ENCODE measurements around the gene KLHL22.
A peak's percentile ranks its signal among the peaks of the same experiment; 100 is the strongest.
"Not testable (repeated sequence)": the region's sequence is repeated elsewhere in the genome, so short reads cannot be mapped to it uniquely, and the experiment has no call there.

KLHL22 gene

DNA sequence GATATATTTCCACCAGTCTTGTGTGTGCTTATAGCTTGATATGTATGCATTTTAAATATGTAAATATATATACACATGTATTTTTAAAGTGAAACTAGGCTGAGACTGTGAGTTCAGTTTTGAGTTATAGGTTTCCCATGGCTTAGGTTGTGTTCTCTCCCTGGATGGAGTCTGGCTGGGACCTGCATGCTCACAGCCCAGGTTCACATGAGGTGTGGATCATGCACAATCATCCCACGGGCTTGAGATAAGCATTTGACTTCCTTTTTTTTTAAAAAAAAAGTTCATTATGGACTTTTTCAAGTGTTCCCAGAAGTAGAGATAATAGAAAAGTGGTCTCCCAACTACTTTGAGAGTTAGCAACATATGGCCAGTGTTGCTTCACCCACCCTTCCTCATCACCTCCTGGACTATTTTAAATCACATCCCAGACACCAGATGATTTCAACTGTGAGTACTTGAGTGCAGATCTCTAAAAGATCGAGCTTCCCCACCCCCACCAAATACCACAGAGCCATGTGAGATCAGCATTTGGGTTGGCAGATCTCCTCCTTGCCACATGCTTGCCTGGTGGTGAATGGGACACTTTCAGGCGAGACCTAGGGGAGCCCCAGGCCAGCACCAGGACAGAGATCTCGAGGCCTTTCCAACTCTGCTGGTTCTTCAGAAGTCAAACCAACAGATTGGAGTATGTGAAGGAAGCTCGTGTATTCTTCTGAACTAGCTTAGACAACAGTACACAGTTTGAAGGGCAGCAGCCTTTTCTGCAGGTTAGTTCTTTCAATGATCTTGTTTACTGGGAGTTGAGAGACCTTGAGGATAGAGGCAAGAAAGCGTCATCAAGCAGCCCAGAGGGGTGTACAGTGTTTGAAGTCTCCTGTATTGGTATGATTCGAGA is 27.7 kb upstream of the KLHL22 start:
- no peak for DNase-seq

DNA sequence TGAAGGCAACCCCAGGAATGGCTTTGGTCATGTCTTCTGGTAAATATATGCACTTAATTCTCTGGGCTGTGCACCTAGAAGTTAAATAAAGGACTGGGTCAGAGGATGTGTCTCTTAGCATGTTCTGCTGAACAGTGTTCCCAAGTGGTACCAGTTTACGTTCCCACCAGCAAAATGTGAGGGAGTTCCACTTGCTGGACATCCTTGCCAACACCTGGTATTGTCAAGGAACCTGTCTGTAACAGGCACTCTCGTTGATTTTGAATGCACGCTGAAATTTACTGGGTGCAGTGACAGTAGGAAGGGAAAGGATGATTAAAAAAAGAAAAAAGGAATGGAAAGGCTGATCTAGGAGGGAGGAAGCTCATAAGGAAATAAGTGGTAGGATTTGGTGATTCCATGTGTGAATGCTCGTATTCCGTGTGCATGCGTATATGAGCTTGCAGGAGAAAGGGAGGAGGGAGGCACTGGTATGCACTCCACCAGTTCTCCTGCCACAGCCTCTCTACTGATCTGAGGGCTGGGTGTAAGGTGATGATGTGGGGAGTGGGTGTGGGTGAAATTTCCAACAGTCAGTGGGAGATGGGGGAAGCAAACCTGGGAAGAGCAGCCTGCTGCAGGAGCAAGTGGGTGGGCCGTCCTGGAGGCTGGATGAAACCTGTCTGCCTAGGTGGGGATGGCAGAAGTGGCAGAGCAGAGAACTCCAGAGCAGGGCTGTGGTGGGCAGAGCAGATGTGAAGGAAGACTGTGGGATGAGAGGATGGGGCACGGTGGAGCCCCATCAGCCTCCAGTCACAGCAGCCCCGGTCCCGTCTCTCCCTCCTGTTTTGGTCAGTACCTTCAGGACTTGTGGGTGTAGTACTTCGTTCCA is 26.8 kb upstream of the KLHL22 start:
- no peak for DNase-seq

DNA sequence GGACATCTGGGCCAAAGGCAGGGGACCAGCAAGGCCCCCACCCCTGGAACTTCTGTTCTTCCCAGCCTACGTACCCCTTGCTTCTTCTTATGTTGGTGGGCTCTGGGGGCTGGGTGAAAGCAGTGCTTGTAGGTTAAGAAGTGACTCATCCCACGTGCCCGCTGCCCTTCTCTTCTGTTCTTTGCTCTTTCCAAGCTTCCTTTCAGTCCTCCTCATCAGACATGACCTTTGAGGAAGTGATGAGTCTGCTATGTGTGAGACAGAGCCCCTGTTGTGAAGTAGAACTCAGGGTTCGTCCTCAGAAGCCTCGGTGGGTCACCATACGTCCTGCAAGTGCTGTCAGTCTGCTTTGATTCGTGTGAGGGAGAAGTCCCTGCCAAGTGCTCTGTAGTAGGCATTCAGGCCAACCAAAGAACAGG is 24.5 kb upstream of the KLHL22 start:
- no peak for DNase-seq

DNA sequence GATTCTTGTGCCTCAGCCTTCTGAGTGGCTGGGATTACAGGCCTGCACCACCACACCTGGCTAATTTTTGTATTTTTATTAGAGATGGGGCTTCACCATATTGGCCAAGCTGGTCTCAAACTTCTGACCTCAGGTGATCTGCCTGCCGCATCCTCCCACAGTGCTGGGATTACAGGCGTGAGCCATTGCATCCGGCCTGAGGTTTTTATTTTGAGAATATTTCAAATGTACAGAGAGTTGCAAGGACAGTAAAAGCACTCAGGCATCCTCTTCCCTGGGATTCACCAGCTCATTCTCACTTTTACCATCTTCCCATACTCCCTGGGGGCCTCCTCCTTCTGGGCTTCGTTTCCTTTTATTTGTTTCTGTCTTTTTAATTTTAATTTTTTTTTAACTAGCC is 24.0 kb upstream of the KLHL22 start:
- no peak for DNase-seq

DNA sequence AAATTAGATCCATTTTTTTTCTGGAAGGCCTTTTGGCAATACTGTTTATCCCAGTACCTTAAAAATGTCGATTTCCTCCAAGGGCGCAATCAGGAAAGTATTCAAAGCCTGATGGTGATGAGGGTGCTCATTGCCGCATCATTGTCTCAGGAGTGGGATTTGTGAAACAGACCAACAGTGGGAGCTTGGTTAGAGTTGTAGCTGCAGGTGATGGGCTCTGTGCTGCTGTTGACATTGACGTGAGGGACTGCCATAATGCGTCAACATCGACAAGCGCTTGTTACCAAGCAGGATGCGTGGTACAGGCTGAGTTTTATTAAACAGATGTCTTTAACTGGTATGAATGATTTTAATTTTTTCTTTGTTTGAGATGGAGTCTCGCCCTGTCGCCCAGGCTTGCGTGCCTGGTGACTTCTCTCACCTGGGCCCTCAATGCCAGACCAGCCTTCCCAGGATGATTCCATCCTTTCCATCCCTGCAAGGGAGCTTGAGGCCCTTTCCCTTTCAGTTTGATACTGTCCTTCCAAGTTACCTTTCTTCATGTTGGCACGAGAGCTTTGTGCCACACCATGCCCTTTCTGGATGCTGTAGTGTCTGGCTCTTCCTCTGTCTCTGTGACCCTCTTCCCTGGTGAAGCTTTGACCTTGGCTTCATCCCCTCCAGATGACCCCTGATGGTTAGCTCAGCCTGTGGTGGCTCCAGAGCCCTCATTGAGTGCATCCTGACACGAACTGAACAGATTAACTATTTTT is 22.4 kb upstream of the KLHL22 start:
- no peak for DNase-seq

DNA sequence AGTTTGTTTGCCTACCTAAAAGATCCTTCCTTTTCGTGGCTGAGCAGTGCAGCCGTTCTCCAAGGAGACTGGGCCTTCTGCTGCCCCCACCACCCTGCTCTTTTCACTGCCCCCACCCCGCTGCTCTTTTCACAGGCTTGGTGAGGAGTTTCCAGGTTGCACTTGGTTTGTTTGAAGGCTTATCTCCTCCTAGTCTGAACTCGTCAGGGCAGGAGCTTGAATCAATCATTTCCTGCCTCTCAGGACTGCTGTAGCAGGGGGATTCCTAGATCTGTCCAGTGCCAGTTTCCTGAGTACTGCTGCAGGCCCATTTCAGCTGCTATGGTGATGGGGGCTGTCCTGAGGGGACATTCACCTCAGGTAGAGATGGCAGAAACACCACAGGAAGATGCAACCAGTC is 21.8 kb upstream of the KLHL22 start:
- DNase-seq, result no peak

DNA sequence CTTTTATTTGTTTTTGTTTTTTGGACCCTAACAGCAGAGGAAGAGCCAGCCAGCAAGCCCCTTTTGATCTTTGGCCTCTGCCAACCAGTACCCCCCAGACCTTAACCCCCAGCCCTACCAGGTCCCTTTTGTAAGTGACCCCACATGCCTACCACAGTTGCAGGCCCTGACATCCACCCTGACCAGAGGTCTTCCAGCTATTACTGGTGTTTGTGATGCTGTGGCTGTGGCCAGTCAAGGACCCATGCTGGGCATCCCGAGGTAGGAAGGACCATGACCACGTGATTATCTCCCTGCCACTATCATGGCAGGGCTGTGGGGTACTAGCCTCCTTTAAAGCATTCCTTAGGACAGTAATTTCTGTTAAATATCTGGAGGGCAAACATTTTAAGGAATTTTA is 20.8 kb upstream of the KLHL22 start:
- no peak for DNase-seq

DNA sequence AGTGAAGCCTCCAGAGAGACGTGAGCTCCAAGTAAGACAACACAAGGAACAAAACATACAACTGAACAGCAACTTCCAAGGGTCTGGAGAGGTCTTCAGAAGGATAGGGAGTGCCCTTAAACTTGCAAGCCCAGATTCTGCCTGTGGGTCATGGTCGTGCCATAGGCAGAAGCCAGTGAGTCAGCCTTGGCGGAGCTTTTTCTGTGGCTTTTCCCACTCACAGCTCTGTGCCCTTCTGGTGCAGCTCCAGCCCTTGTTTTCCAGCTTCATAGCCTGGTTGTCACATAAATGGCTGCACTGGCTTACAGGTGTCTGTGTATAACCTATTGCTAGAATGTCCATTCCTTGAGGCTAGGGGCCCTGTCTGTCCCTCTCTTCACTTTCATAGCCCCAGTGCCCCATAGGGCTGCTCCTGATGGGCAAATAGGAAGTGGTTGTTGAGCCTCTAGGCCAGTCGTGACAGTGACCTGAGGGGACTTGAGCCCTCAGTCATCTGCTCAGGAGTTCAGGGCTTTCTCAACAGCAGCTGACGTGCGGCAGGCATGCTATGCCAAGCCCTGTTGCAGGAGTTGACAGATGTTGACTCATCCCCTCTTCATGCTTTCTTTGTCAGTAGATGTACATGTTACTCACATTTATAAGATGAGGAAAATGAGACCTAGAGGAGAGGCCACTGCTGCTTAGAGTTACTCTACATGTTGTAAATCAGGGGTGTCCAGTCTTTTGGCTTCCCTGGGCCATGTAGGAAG is 19.2 kb upstream of the KLHL22 start:
- DNase-seq, result no peak

DNA sequence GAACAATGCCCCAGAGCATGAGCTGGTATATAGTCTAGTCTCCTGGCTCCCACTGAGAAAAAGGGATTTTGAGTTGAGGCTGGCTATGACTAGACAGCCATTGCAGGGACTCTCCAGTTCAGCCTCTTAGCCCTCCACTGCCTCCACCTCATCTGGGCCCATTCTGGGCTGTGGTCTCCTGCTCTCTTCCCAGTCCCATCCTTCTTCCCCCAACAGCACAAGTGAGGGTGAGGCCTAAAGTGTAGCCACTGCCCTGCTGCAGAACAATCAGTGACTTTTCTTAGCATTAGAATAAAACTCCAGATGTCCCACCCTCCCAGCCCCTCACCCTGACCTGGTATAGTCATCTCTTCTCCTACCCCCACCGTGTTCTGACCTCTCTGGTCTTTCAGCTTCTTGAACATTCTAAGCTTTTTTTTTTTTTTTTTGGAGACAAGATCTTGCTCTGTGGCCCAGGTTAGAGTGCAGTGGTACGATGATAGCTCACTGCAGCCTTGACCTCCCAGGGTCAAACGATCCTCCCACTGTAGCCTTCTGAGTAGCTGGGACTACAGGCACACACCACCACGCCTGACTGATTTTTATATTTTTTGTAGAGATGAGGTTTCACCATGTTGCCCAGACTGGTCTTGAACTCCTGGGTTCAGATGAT is 16.1 kb upstream of the KLHL22 start:
- DNase-seq, result no peak

DNA sequence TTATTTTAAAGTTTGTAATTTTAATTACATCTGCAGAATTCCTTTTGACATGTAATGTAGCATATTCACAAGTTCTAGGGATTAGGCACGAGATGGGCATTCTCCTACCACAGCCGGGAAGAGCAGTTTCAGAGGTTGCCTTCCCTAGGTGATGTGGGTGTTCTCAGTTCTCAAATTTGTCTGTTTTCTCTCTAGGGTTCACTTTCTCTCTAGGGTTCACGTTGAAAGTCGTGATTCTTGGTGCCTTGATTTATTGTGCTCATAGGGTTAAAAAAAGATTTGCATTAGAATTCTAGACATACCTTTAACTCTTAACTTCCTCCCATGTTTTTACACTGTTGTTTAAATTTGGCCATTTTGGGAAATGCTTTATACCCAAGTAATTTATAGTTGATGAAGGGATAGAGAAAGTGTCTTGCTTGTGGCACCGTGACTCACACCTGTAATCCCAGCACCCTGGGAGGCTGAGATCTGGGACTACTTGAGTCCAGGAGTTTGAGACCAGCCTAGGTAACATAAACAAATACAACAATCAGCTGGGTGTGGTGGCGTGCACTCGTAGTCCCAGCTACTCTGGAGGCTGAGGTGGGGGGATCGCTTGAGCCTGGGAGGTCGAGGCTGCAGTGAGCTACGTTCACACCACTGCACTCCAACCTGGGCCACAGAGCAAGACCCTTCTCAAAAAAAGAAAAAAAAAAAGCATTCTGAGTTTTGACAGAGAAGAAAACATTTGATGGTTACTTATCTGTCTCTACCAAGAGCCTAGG is 15.4 kb upstream of the KLHL22 start:
- DNase-seq, result no peak

DNA sequence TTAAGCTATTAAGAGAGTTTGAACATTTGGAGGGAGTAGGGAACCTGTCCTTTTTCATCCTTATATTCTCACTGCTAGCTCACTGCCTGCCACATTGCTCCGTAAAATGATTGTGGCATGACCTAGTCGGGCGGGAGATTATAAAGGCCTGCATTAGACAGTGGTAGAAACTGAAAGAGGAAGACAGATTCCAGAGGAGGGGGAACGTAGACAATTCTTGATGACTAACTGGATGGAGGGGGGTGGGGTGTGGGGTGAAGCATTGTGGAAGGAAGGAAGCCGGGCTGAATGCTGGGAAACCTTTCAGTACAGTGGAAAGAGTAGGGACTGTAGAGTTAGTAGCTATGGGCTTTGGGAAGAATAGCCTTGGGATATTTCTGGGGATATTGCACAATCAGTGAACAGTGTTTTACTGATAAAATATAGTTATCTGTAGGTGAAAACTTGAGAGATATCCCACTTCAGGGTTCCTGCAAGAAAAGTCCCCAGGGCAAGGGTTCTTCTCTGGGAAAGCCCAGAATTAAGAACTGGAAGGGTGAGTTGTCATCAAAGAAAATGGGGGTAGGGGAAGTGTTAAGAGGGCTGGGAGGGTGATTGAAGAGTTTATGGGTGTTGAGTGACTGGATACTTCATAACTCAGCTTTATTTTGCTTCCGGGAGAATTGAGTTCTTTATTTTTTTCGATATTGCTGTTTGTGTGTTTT is 13.9 kb upstream of the KLHL22 start:
- no peak for DNase-seq

DNA sequence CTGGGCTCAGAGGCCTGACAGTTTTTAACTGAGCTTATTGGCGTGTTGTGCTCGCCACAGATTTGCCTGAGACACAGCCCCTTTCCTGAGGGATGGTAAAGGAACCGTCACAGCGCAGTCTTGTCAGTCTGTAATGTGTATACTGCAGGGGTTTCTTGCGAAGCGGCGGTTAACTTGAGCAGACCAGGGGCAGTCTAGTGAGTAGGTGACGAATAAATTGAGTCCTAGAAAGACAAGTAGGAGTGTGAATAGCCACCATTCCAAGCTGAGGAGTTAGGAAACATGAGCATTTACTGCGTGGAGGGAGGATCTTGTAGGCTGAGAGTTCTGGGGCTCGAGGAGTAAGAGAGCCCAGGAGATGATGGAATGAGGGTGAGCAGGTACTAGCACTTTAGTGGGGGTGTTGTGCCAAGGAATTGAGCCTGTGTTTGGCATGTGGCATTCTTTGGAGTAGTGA is 13.2 kb upstream of the KLHL22 start:
- no peak for DNase-seq

DNA sequence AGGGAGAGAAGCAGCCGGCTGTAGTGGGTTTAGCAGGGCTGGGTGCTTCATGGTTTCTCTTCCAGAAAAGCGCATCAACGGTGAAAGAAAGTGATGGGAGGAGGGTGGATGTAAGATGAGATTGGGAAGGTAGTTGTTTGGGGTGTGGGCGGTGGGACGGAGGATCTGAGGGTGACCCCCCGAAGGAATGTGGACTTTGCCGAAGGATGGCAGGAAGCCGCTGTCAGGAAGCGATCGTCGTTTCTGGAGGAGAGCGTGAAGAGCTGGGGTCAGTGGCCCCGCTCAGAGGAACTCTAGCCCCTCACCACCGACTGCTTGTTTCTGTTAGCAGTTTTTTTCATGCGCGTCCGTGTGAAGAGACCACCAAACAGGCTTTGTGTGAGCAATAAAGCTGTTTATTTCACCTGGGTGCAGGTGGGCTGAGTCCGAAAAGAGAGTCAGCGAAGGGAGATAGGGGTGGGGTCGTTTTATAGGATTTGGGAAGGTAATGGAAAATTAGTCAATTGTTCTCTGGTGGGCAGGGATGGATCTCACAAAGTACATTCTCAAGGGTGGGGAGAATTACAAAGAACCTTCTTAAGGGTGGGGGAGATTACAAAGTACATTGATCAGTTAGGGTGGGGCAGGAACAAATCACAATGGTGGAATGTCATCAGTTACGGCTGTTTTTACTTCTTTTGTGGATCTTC is 12.6 kb upstream of the KLHL22 start:
- not testable (repeated sequence) for DNase-seq

DNA sequence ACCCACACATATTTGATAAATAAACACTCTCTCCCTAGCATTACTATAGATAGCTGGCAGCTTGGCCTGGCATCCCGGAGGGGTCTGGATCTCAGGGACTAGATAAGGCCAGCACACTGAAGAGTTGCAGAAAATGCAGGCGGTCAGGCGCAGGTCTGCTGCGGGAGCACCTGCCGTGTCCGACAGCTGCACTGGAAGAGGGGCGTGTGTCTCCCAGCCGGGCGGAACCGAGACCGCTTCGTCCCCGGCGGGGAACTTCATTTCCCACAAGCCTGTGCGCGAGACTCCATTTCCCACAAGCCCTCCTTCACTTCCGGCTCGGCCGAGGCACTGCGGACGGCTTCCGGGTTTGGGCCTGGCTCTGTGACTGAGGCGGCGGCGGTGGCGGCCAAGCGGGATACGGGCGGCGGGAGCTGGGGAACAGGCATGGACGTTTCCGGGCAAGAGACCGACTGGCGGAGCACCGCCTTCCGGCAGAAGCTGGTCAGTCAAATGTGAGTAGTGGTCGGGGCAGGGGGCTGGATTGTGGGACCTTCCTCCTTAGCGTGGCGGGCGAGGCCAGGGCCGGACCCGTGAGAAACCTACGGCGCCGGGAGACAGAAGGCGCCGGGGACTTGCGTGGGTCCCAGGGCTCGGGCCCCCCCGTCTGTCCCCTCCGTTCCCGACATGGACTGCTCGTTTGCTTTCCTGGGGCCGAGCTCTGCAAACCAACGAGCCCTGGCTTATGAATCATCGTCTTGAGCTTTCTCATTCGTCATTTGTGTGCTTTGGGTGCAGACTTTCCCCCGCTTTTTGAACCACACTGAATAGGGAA is 11.9 kb upstream of the KLHL22 start, which contains the start of gene MED15:
MED15 (plus strand) TSS at position 358 of the 814 bp plus-strand sequence; CDS start at position 427, 69 bp downstream.
- peak; percentile 85 for DNase-seq

DNA sequence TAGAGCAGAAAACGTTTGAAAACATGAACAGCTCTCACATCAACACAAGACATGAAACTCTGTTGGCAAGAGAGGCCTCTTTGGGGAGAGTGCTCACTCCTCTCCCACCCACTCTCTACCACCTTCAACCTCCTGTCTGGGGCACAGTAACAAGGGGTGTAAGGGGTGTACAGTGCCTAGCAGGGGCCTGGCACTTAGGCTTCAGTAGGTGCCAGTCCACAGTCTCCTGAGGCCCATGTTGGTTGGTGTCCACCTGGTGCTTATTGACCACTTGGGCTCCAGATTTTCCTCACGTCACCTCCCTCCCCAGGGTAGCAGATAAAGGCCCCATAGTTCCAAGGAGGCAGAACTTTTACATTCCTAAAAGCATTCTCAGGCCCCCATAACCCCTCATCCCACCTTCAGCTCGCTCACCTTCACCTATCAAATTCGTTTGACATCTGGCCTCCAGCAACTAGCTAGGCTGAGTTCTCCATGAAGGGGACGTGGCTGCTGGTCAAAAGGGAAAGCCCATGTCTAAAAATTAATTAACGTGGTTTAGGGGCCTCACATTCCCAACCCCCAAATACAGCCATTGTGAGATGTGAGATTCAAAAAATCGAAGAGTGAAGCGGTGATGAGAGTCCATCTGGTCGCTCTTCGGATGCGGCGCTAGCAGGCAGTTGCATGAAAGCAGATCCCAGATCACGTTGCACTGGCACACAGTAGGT is 11.1 kb upstream of the KLHL22 start:
- no peak for DNase-seq

DNA sequence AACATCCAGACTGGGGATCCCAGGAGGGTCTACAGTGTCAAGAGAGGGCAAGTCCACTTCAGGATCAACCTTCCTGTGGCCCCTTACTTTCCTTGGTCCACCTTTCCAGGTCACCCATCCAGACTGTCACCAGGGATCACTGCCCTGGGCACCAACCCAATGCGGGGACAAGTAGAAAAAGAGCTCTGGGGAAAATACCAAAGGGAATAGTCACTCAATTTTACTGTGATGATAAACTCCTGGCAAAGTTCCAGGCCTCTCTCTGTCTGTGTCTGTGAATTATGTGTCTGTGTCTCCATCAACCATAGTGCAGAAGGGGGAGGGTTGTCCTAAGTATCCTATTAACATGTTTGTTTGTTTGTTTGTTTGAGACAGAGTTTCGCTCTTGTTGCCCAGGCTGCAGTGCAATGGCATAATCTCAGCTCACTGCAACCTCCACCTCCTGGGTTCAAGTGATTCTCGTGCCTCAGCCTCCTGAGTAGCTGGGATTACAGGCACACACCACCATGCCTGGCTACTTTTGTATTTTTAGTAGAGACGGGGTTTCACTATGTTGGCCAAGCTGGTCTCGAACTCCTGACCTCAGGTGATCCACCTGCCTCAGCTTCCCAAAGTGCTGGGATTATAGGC is 8.8 kb upstream of the KLHL22 start:
- not testable (repeated sequence) for DNase-seq

DNA sequence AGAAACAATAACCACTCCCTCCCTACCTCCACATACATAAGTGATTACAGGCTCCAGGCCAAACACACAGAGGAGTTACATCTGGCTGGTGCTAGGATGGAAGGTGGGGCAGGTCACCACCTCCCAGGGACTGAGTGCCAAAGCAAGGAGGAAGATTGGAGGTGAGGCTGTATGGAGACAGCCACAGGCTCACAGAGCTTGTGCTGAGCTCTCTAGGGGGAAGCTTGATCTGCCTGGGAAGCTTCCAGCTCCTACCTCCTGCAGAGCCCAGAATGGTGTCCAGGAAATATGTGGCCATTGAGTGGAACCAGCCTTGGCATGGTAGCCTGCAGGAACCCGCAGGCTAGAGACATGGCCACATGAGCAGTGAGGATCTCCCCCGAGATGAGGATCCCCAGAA is 8.2 kb upstream of the KLHL22 start:
- no peak for DNase-seq

DNA sequence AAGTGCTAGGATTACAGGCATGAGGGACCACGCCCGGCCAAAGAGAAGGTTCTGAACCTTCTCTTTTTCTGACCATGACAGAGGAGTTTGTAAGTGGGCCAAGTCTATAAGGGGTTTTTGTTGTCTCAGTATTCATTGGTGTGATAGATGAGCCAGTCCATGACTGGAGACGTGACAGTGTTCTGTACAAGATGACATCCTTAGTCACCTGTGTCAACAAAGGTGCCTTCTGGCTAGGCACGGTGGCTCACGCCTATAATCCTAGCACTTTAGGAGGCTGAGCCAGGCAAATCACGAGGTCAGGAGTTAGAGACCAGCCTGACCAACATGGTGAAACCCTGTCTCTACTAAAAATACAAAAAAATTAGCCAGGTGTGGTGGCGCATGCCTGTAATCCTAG is 4.2 kb upstream of the KLHL22 start:
- no peak for DNase-seq

All from COR-L47 (cell line).